Gastrocnemius medialis (tissue), 4 donors: ENCODE measurements around the gene GRID1.

Source experiments
- POLR2A ChIP-seq, 2 donors: fragments of 450-650 bp; IDR thresholded peaks; one replicate each; pipeline ENCODE4 v1.6.1; 2017; ENCODE audit warnings: antibody characterized with exemption in 2 of 2, mild to moderate bottlenecking in 2 of 2, moderate library complexity in 2 of 2
- TF ChIP-seq, protein P1 (sequence below), 5 experiments: fragments of 450-650 bp in 3 of 5; fragments of 200-600 bp in 2 of 5; sonication (generic) in 2 of 5; IDR thresholded peaks in 4 of 5; conservative IDR thresholded peaks in 1 of 5; 1 replicate in 4 of 5; 2 replicates in 1 of 5; pipeline ENCODE4 v1.5.1; 2016 to 2019; ENCODE audit warnings: antibody characterized with exemption in 5 of 5, mild to moderate bottlenecking in 3 of 5, moderate library complexity in 3 of 5

DNA sequence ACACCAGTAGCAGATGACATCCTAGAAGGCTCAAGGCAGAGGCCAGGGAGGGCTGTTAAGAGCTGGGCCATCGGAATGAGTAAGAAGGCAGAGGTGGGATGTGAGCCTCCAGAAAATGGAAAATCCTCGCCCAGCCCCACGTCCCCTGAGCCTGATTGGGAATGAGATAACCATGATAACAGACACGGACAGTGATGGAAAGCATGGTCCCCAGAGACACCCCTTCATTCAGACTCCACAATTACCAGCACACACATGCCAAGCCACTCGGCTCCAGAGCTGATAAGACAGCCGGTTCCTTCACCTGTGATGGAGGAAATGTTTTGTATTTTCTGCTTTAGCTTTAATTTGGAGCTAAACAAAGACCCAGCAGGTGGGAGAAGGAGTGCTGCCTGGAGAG is 106.0 kb downstream of the GRID1 start:
- TF ChIP-seq, protein P1, sequence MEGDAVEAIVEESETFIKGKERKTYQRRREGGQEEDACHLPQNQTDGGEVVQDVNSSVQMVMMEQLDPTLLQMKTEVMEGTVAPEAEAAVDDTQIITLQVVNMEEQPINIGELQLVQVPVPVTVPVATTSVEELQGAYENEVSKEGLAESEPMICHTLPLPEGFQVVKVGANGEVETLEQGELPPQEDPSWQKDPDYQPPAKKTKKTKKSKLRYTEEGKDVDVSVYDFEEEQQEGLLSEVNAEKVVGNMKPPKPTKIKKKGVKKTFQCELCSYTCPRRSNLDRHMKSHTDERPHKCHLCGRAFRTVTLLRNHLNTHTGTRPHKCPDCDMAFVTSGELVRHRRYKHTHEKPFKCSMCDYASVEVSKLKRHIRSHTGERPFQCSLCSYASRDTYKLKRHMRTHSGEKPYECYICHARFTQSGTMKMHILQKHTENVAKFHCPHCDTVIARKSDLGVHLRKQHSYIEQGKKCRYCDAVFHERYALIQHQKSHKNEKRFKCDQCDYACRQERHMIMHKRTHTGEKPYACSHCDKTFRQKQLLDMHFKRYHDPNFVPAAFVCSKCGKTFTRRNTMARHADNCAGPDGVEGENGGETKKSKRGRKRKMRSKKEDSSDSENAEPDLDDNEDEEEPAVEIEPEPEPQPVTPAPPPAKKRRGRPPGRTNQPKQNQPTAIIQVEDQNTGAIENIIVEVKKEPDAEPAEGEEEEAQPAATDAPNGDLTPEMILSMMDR (IDR thresholded peaks at IDR 0.05 in 4 of 5, conservative IDR thresholded peaks at IDR 0.05 in 1 of 5): no peak
- TF ChIP-seq POLR2A (IDR thresholded peaks at IDR 0.05): no peak
